Ishikawa (cell line): ENCODE data around the gene CKMT2.

Source experiments
- CEBPB ChIP-seq: IDR thresholded peaks from 2 replicates; pipeline ENCODE4 v1.6.1; 2012
- CREB1 ChIP-seq: IDR thresholded peaks from 2 replicates; pipeline ENCODE4 v1.6.1; 2012; ENCODE audit warnings: low read depth
- EGR1 ChIP-seq: IDR thresholded peaks from 2 replicates; pipeline ENCODE4 v1.6.1; 2012
- EP300 ChIP-seq: IDR thresholded peaks from 2 replicates; pipeline ENCODE4 v1.6.1; 2012; ENCODE audit warnings: borderline replicate concordance
- FOXM1 ChIP-seq: IDR thresholded peaks from 2 replicates; pipeline ENCODE4 v1.6.1; 2012; ENCODE audit warnings: low read depth, borderline replicate concordance
- MAX ChIP-seq: IDR thresholded peaks from 2 replicates; pipeline ENCODE4 v1.6.1; 2012
- NFIC ChIP-seq: IDR thresholded peaks from 2 replicates; pipeline ENCODE4 v1.6.1; 2012
- RAD21 ChIP-seq: IDR thresholded peaks from 2 replicates; pipeline ENCODE4 v1.6.1; 2012; ENCODE audit warnings: low read depth
- REST ChIP-seq: IDR thresholded peaks from 2 replicates; pipeline ENCODE4 v1.6.1; 2012; ENCODE audit warnings: low read depth, mild to moderate bottlenecking
- TAF1 ChIP-seq: IDR thresholded peaks from 2 replicates; pipeline ENCODE4 v1.6.1; 2012; ENCODE audit warnings: low read depth, mild to moderate bottlenecking
- TCF12 ChIP-seq: IDR thresholded peaks from 2 replicates; pipeline ENCODE4 v1.6.1; 2012; ENCODE audit warnings: low read depth
- TEAD4 ChIP-seq: IDR thresholded peaks from 2 replicates; pipeline ENCODE4 v1.6.1; 2012
- USF1 ChIP-seq: IDR thresholded peaks from 2 replicates; pipeline ENCODE4 v1.6.1; 2012
- YY1 ChIP-seq: IDR thresholded peaks from 2 replicates; pipeline ENCODE4 v1.6.1; 2012; ENCODE audit warnings: low read depth
- ZBTB7A ChIP-seq: IDR thresholded peaks from 2 replicates; pipeline ENCODE4 v1.6.1; 2012; ENCODE audit warnings: low read depth

Gene CKMT2

GRCh38 chr5:81250004-81250403 is 16.9 kb downstream of the CKMT2 start:
- TF ChIP-seq REST (no peak), EP300 (no peak), TEAD4 (no peak), MAX (no peak), EGR1 (no peak), YY1 (no peak), RAD21 (no peak), NFIC (no peak), CEBPB (no peak), ZBTB7A (no peak), FOXM1 (no peak), CREB1 (no peak), TAF1 (no peak), TCF12 (no peak), USF1 (no peak)

GRCh38 chr5:81251922-81252321 is 18.8 kb downstream of the CKMT2 start:
- no peak for TF ChIP-seq ZBTB7A
- TF ChIP-seq FOXM1: no peak
- no peak for TF ChIP-seq CEBPB
- no peak for TF ChIP-seq EP300
- TF ChIP-seq NFIC: no peak
- TF ChIP-seq CREB1: no peak
- no peak for TF ChIP-seq MAX

GRCh38 chr5:81252904-81253303 is 19.8 kb downstream of the CKMT2 start:
- no peak for TF ChIP-seq NFIC
- TF ChIP-seq EP300: no peak
- TF ChIP-seq YY1: no peak

- TF ChIP-seq MAX (no peak), RAD21 (no peak)
These were observed 20.8 kb downstream of the CKMT2 start for GRCh38 chr5:81253875-81254274.

GRCh38 chr5:81254886-81255559 is 21.9 kb downstream of the CKMT2 start:
- TF ChIP-seq YY1 (no peak), TCF12 (no peak), REST (no peak), TEAD4 (no peak), FOXM1 (no peak), EGR1 (no peak), CEBPB (no peak), MAX (no peak), CREB1 (no peak), RAD21 (no peak), TAF1 (no peak), USF1 (no peak), EP300 (no peak), NFIC (no peak), ZBTB7A (no peak)

GRCh38 chr5:81256766-81257165 is 23.6 kb downstream of the CKMT2 start:
- TF ChIP-seq TCF12 (no peak), EGR1 (no peak), TAF1 (no peak), REST (no peak), CEBPB (no peak), USF1 (no peak), YY1 (no peak), RAD21 (no peak), NFIC (no peak), EP300 (no peak), TEAD4 (no peak), CREB1 (no peak), ZBTB7A (no peak), MAX (no peak)
